K562 (cell line): ENCODE data around the gene KLHL25. TPM values are rescaled to one million over a fixed set of nuclear protein-coding genes. Genes with fewer than 3 reads are reported as not detected.

Experiments used
- ATAC-seq: fragments of 200-7000 bp; cut with Tn5 transposase; 3 replicates; pipeline ENCODE4 v1.9.1; 2020; ENCODE audit warnings: moderate library complexity
- BruUV-seq: library from RNA; stranded (reverse); fragments of 400-500 nt; replicated peaks from 2 replicates; lab custom pipeline; 2021; lab: Mats Ljungman, UMichigan
- CTCF ChIA-PET: fragments of 300-600 bp; formaldehyde crosslinking; extraction: SDS; loops from one replicate; lab custom pipeline; 2021; ENCODE audit warnings: low intra/inter-chr PET ratio; lab: Yijun Ruan, JAX
- POLR2A ChIA-PET: fragments of 300-600, 350-650 bp; sonication (Branson Sonifier 250); formaldehyde crosslinking; extraction: SDS; loops from one replicate; lab custom pipeline; 2021; ENCODE audit warnings: antibody characterized with exemption, inconsistent platforms; lab: Yijun Ruan, JAX
- DNase-seq, 4 experiments: peaks; one replicate each; pipeline versions ENCODE4 v3.0.0 to v3.0.0-alpha.2; 2011 to 2018; ENCODE audit warnings: low spot score in 3 of 4, mixed read lengths in 3 of 4; ENCODE audit errors: extremely low read depth in 1 of 4
- FAIRE-seq: peaks from 2 replicates; lab custom pipeline; 2011; peaks lifted over from hg19 to GRCh38; lab: Jason Lieb, UNC
- H2AFZ ChIP-seq: 2 replicates; pipeline ENCODE4 v1.6.0; 2011; ENCODE audit warnings: low read depth, low read length, control low read depth, inconsistent platforms
- H3K27ac ChIP-seq: fragments of 200-600 bp; 3 replicates; pipeline ENCODE4 v1.8.0; 2011; ENCODE audit warnings: low read depth, mild to moderate bottlenecking, control low read depth, inconsistent platforms, low read length, moderate library complexity, mixed read lengths; ENCODE audit errors: extremely low read depth
- H3K27me3 ChIP-seq, 2 experiments: fragments of 300-600 bp in 1 of 2; 2 replicates in 1 of 2; 3 replicates in 1 of 2; pipeline versions ENCODE4 v1.6.0 to v1.8.0; 2011; ENCODE audit warnings: inconsistent platforms in 2 of 2, low read length in 2 of 2, mild to moderate bottlenecking in 1 of 2, mixed read lengths in 1 of 2, moderate library complexity in 1 of 2; ENCODE audit not compliant: control insufficient read depth in 2 of 2, insufficient read depth in 2 of 2
- H3K36me3 ChIP-seq: fragments of 300-600 bp; 3 replicates; pipeline ENCODE4 v1.8.0; 2011; ENCODE audit warnings: mild to moderate bottlenecking, low read length, inconsistent platforms; ENCODE audit not compliant: control insufficient read depth, insufficient read depth
- H3K4me1 ChIP-seq, 2 experiments: fragments of 200-600 bp in 1 of 2; replicated peaks in 1 of 2; 2 replicates in 1 of 2; 3 replicates in 1 of 2; pipeline versions ENCODE4 v1.5.1 to v1.8.0; 2011; ENCODE audit warnings: inconsistent platforms in 2 of 2, low read length in 2 of 2, mild to moderate bottlenecking in 1 of 2, mixed read lengths in 1 of 2, moderate library complexity in 1 of 2; ENCODE audit not compliant: control insufficient read depth in 2 of 2, insufficient read depth in 2 of 2
- H3K4me2 ChIP-seq: 2 replicates; pipeline ENCODE4 v1.6.1; 2011; ENCODE audit warnings: low read length, control low read depth, inconsistent platforms, mixed read lengths; ENCODE audit not compliant: insufficient read depth
- H3K4me3 ChIP-seq: fragments of 200-600 bp; sonication (generic), shearing (Covaris generic); 2 replicates; pipeline ENCODE4 v1.5.1; 2016; ENCODE audit warnings: control low read depth, inconsistent platforms
- H3K79me2 ChIP-seq: fragments of 200-600 bp; 3 replicates; pipeline ENCODE4 v1.8.0; 2011; ENCODE audit warnings: low read length, inconsistent platforms; ENCODE audit not compliant: control insufficient read depth, insufficient read depth
- H3K9ac ChIP-seq, 2 experiments: 2 replicates each; pipeline versions ENCODE4 v1.6.0 to v1.6.1; 2011; ENCODE audit warnings: low read depth in 2 of 2, low read length in 2 of 2, control low read depth in 1 of 2, inconsistent platforms in 1 of 2, mild to moderate bottlenecking in 1 of 2, mixed read lengths in 1 of 2; ENCODE audit not compliant: insufficient read depth in 1 of 2
- H3K9me1 ChIP-seq: one replicate; pipeline ENCODE4 v1.6.0; 2011; ENCODE audit warnings: inconsistent platforms, mild to moderate bottlenecking, low read length, moderate library complexity; ENCODE audit not compliant: control insufficient read depth, insufficient read depth
- H3K9me3 ChIP-seq: replicated peaks from 2 replicates; pipeline ENCODE4 v1.5.1; 2011; ENCODE audit warnings: low read depth, low read length, inconsistent platforms; ENCODE audit not compliant: control insufficient read depth, insufficient read depth
- H4K20me1 ChIP-seq: replicated peaks from 2 replicates; pipeline ENCODE4 v1.6.1; 2011; ENCODE audit warnings: low read length, inconsistent platforms, mixed read lengths; ENCODE audit not compliant: control insufficient read depth, insufficient read depth
- DACH1 ChIP-seq: fragments of 450-650 bp; IDR thresholded peaks from 2 replicates; pipeline ENCODE4 v1.6.1; 2018; ENCODE audit not compliant: partially characterized antibody
- DLX4 ChIP-seq: fragments of 250-450 bp; sonication (Bioruptor Pico); IDR thresholded peaks from 2 replicates; pipeline ENCODE4 v1.6.1; 2021; ENCODE audit warnings: mild to moderate bottlenecking
- E2F4 ChIP-seq: sonication (generic); formaldehyde crosslinking; IDR thresholded peaks from 2 replicates; pipeline ENCODE4 v1.8.0; 2022; ENCODE audit warnings: mild to moderate bottlenecking, low read depth, missing genetic modification reagents
- EP300 ChIP-seq: IDR thresholded peaks from 2 replicates; pipeline ENCODE4 v1.6.1; 2012; ENCODE audit warnings: low read length, improper control_type of control experiment
- FOXA1 ChIP-seq: fragments of 450-650 bp; IDR thresholded peaks from 2 replicates; pipeline ENCODE4 v1.6.1; 2016; ENCODE audit warnings: mild to moderate bottlenecking, borderline replicate concordance
- FOXK1 ChIP-seq: sonication (generic); formaldehyde crosslinking; IDR thresholded peaks from 2 replicates; pipeline ENCODE4 v1.8.0; 2022; ENCODE audit warnings: missing genetic modification reagents, mild to moderate bottlenecking, borderline replicate concordance
- HCFC1 ChIP-seq: IDR thresholded peaks from 2 replicates; pipeline ENCODE4 v1.6.1; 2012; ENCODE audit warnings: low read depth, low read length, improper control_type of control experiment
- ILF3 ChIP-seq: fragments of 450-650 bp; IDR thresholded peaks from 2 replicates; pipeline ENCODE4 v1.6.1; 2018; ENCODE audit warnings: antibody characterized with exemption, mild to moderate bottlenecking, moderate library complexity, borderline replicate concordance
- ILK ChIP-seq: fragments of 450-650 bp; IDR thresholded peaks from 2 replicates; pipeline ENCODE4 v1.6.1; 2016; ENCODE audit warnings: missing genetic modification characterization, low read depth, mild to moderate bottlenecking, missing compliant biosample characterization, moderate library complexity, borderline replicate concordance
- IRF9 ChIP-seq: fragments of 450-650 bp; IDR thresholded peaks from 2 replicates; pipeline ENCODE4 v1.6.1; 2016; ENCODE audit warnings: missing biosample characterization, missing genetic modification characterization
- MITF ChIP-seq: IDR thresholded peaks from 2 replicates; pipeline ENCODE4 v1.6.1; 2014; ENCODE audit warnings: antibody characterized with exemption
- ZNF175 ChIP-seq: fragments of 200-800 bp; sonication (Bioruptor generic); IDR thresholded peaks from 2 replicates; pipeline ENCODE4 v1.6.1; 2016; ENCODE audit warnings: low read depth, mild to moderate bottlenecking, missing genetic modification characterization, missing compliant biosample characterization
- ZNF277 ChIP-seq: fragments of 250-450 bp; sonication (Bioruptor Pico); IDR thresholded peaks from 2 replicates; pipeline ENCODE4 v1.8.0; 2022; ENCODE audit warnings: inconsistent platforms, mild to moderate bottlenecking, moderate library complexity, borderline replicate concordance
- WGBS: fragments of 100-300 bp; shearing (Covaris generic); methylation state at CpG from one replicate; pipeline ENCODE4 v1.1.6; 2016; ENCODE audit warnings: low coverage, mixed read lengths; ENCODE audit not compliant: insufficient coverage; ENCODE audit errors: missing lambda C conversion rate; 5-methylcytosine and 5-hydroxymethylcytosine counted together
- in situ Hi-C: fragments of 300-500 bp; cut with MboI; formaldehyde crosslinking; loops from 4 replicates; pipeline ENCODE4 v1.15.0; 2018; ENCODE audit warnings: inconsistent platforms, mixed read lengths
- intact Hi-C: fragments of 100-400 bp; cut with micrococcal nuclease; formaldehyde crosslinking; loops from 2 replicates; pipeline ENCODE4 v1.14.2; 2022
- polyA plus RNA-seq, 8 experiments: library from polyadenylated mRNA; depleted of rRNA in 4 of 8; stranded (reverse) in 5 of 8; unstranded in 3 of 8; fragments of >200 nt; fragmentation: Nextera tagmentation in 2 of 8; fragmentation: Illumina TruSeq in 1 of 8; extraction: Ambion mirVana in 2 of 8; extraction: Trizol in 1 of 8; gene quantifications; 2 replicates each; pipeline versions ENCODE4 v1.2.1 to v1.2.3, GENCODE V29; 2011 to 2014; ENCODE audit warnings: inconsistent platforms in 1 of 8, missing spikeins in 1 of 8
- total RNA-seq, 7 experiments: library from RNA; depleted of rRNA in 6 of 7; stranded (reverse); fragments of >200 nt in 6 of 7; fragmentation: Illumina TruSeq in 2 of 7; extraction: Trizol in 2 of 7; gene quantifications; 2 replicates each; pipeline versions ENCODE4 v1.2.1 to v1.2.3, GENCODE V29; 2011 to 2021; ENCODE audit warnings: low replicate concordance in 1 of 7

The KLHL25 gene
- total and polyA plus RNA-seq, 9 of the 15 experiments (the other 6 are each of a cell fraction or from before 2014, with no cell fraction given) = 0.04 to 0.14 (median 0.10) TPM; not detected in 3

GRCh38 chr15:85745525-85746150, 49.1 kb downstream of the KLHL25 start (continued):
- TF ChIP-seq MITF (no peak), HCFC1 (no peak), ILK (tag) (no peak), FOXK1 (CRISPR knock-in tag) (no peak)

- POLR2A ChIA-PET = no interaction called here
- in situ Hi-C loops = no loop called here
- Histone ChIP-seq H3K79me2 (no peaks in the 10 kb centered on the region), H3K27me3 (peaks cover 25 to 54% of the 10 kb centered on the region in 2 experiments), H2AFZ (no peak overlapping the region), H3K4me1 (no peaks in the 10 kb centered on the region), H3K9ac (no peak overlapping the region)
- BruUV-seq = no TSS peak
- TF ChIP-seq ZNF277 (CRISPR knock-in tag) (no peak), EP300 (no peak), ZNF175 (no peak), ILF3 (no peak), FOXA1 (no peak), DLX4 (CRISPR knock-in tag) (no peak), DACH1 (no peak), IRF9 (tag) (no peak), E2F4 (CRISPR knock-in tag) (no peak)
- TF ChIP-seq, all 486 proteins: peak for 0
- FAIRE-seq (no peak), DNase-seq (no peak), ATAC-seq (no peak)
- Histone ChIP-seq H4K20me1 (no peaks in the 10 kb centered on the region), H3K4me2 (no peak overlapping the region), H3K9me1 (no peaks in the 10 kb centered on the region), H3K4me3 (no peak overlapping the region), H3K36me3 (no peaks in the 10 kb centered on the region), H3K9me3 (no peaks in the 10 kb centered on the region), H3K27ac (no peak overlapping the region)
- CTCF ChIA-PET = no interaction called here
- 0% methylated on average over 12 of the region's 12 CpGs for WGBS
- intact Hi-C loops = no loop called here
Measured at GRCh38 chr15:85745023-85745422, 49.7 kb downstream of the KLHL25 start.
